HCT116 (cell line): ENCODE data around the gene AFP. TPM values are rescaled to one million over a fixed set of nuclear protein-coding genes. Genes with fewer than 3 reads are reported as not detected.

Source experiments
- ATAC-seq: fragments of 200-7000 bp; cut with Tn5 transposase; 2 replicates; pipeline ENCODE4 v1.9.1; 2020; ENCODE audit warnings: mild to moderate bottlenecking, moderate library complexity
- BruUV-seq: library from RNA; stranded (reverse); fragments of 400-500 nt; replicated peaks from 2 replicates; lab custom pipeline; 2021; lab: Mats Ljungman, UMichigan
- CTCF ChIA-PET: fragments of 300-600 bp; sonication (Branson Sonifier 250); formaldehyde crosslinking; loops from one replicate; lab custom pipeline; 2021; ENCODE audit warnings: antibody characterized with exemption; lab: Charles Lee
- POLR2A ChIA-PET: fragments of 300-600, 350-600 bp; sonication (Branson Sonifier 250); formaldehyde crosslinking; loops from one replicate; lab custom pipeline; 2021; ENCODE audit warnings: antibody characterized with exemption; lab: Charles Lee
- RAD21 ChIA-PET, 2 experiments: fragments of 300-600 bp; sonication (Branson Sonifier 250); formaldehyde crosslinking; loops; one replicate each; lab custom pipeline; 2023; ENCODE audit warnings: low total read pairs in 2 of 2; ENCODE audit not compliant: uncharacterized antibody in 2 of 2, unreplicated experiment in 2 of 2, low non-redundant PET in 1 of 2; lab: Charles Lee
- DNase-seq: peaks from one replicate; pipeline ENCODE4 v3.0.0-alpha.2; 2010; ENCODE audit warnings: low read depth, low spot score
- H2AFZ ChIP-seq: fragments of 200-600 bp; shearing (Covaris generic), sonication (generic); 2 replicates; pipeline ENCODE4 v1.6.1; 2017; ENCODE audit warnings: low read depth, mixed run types, mixed read lengths, antibody characterized with exemption, low read length; ENCODE audit not compliant: poor library complexity, severe bottlenecking
- H3K27ac ChIP-seq: 2 replicates; pipeline ENCODE4 v1.5.1; 2012; ENCODE audit warnings: low read depth, low read length
- H3K27me3 ChIP-seq: fragments of 200-600 bp; sonication (generic); 2 replicates; pipeline ENCODE4 v1.6.1; 2016; ENCODE audit warnings: mixed run types, low read length, mixed read lengths; ENCODE audit not compliant: insufficient read depth
- H3K36me3 ChIP-seq, 2 experiments: fragments of 200-500 bp in 1 of 2; fragments of 200-600 bp in 1 of 2; sonication (Bioruptor generic) in 1 of 2; sonication (generic) in 1 of 2; 2 replicates each; pipeline versions ENCODE4 v1.5.1 to v1.6.1; 2014 to 2016; ENCODE audit warnings: low read length in 2 of 2, inconsistent platforms in 1 of 2, mixed read lengths in 1 of 2, mixed run types in 1 of 2; ENCODE audit not compliant: insufficient read depth in 2 of 2, control insufficient read depth in 1 of 2
- H3K4me1 ChIP-seq, 2 experiments: fragments of 200-600 bp in 1 of 2; sonication (generic) in 1 of 2; 2 replicates each; pipeline versions ENCODE4 v1.5.1 to v1.6.1; 2012 to 2017; ENCODE audit warnings: low read length in 2 of 2, inconsistent platforms in 1 of 2, mild to moderate bottlenecking in 1 of 2, mixed read lengths in 1 of 2, mixed run types in 1 of 2, moderate library complexity in 1 of 2; ENCODE audit not compliant: insufficient read depth in 2 of 2, control insufficient read depth in 1 of 2
- H3K4me2 ChIP-seq: fragments of 200-600 bp; sonication (generic); 2 replicates; pipeline ENCODE4 v1.6.1; 2017; ENCODE audit warnings: mixed run types, low read length, mixed read lengths
- H3K4me3 ChIP-seq, 2 experiments: fragments of 200-600 bp in 1 of 2; sonication (generic) in 1 of 2; replicated peaks in 1 of 2; 2 replicates each; pipeline ENCODE4 v1.5.1; 2011 to 2016; ENCODE audit warnings: low read length in 2 of 2, control low read depth in 1 of 2, low read depth in 1 of 2, mild to moderate bottlenecking in 1 of 2, mixed read lengths in 1 of 2, mixed run types in 1 of 2
- H3K79me2 ChIP-seq: fragments of 200-600 bp; sonication (generic); 2 replicates; pipeline ENCODE4 v1.6.1; 2017; ENCODE audit warnings: mild to moderate bottlenecking, mixed run types, low read length, moderate library complexity, mixed read lengths; ENCODE audit not compliant: insufficient read depth
- H3K9ac ChIP-seq: fragments of 200-600 bp; sonication (generic); 2 replicates; pipeline ENCODE4 v1.6.1; 2016; ENCODE audit warnings: low read length, mixed read lengths
- H3K9me2 ChIP-seq: fragments of 200-600 bp; sonication (generic), shearing (Covaris generic); 2 replicates; pipeline ENCODE4 v1.6.1; 2017; ENCODE audit warnings: mixed run types, mild to moderate bottlenecking, moderate library complexity; ENCODE audit not compliant: insufficient read depth
- H3K9me3 ChIP-seq, 2 experiments: fragments of 200-500 bp in 1 of 2; fragments of 200-600 bp in 1 of 2; sonication (Bioruptor generic) in 1 of 2; sonication (generic) in 1 of 2; 2 replicates each; pipeline ENCODE4 v1.6.1; 2014 to 2017; ENCODE audit warnings: low read length in 2 of 2, mixed read lengths in 2 of 2, inconsistent platforms in 1 of 2, low read depth in 1 of 2, mild to moderate bottlenecking in 1 of 2, mixed run types in 1 of 2, moderate library complexity in 1 of 2; ENCODE audit not compliant: control insufficient read depth in 1 of 2, insufficient read depth in 1 of 2
- H4K20me1 ChIP-seq: fragments of 200-600 bp; sonication (generic), shearing (Covaris generic); 2 replicates; pipeline ENCODE4 v1.6.1; 2017; ENCODE audit warnings: mixed run types, mild to moderate bottlenecking, moderate library complexity; ENCODE audit not compliant: insufficient read depth
- CBX3 ChIP-seq: IDR thresholded peaks from 2 replicates; pipeline ENCODE4 v1.6.1; 2012; ENCODE audit warnings: low read depth
- CEBPB ChIP-seq: IDR thresholded peaks from 2 replicates; pipeline ENCODE4 v1.6.1; 2012; ENCODE audit warnings: low read depth
- POLR2AphosphoS5 ChIP-seq: IDR thresholded peaks from 2 replicates; pipeline ENCODE4 v1.6.1; 2011; ENCODE audit warnings: mild to moderate bottlenecking, low read depth, low read length, moderate library complexity
- YY1 ChIP-seq: IDR thresholded peaks from 2 replicates; pipeline ENCODE4 v1.6.1; 2011; ENCODE audit warnings: low read length, low read depth, moderate library complexity, mild to moderate bottlenecking; ENCODE audit not compliant: insufficient replicate concordance; ENCODE audit errors: extremely low read depth
- intact Hi-C: fragments of 100-400 bp; cut with micrococcal nuclease; formaldehyde crosslinking; loops from 2 replicates; pipeline ENCODE4 v1.10.0; 2022
- total RNA-seq: library from RNA; stranded (reverse); gene quantifications from one replicate; pipeline ENCODE4 v1.2.1, GENCODE V29; 2021; ENCODE audit not compliant: unreplicated experiment
- TF ChIP-seq, protein P1 (sequence below): IDR thresholded peaks from 2 replicates; pipeline ENCODE4 v1.6.1; 2012; ENCODE audit warnings: low read depth
- TF ChIP-seq, protein P2 (sequence below), 3 experiments: fragments of 200-600 bp in 1 of 3; sonication (generic) in 1 of 3; IDR thresholded peaks in 2 of 3; conservative IDR thresholded peaks in 1 of 3; 2 replicates each; pipeline ENCODE4 v1.5.1; 2012 to 2017; ENCODE audit warnings: low read depth in 2 of 3, low read length in 2 of 3, antibody characterized with exemption in 1 of 3, borderline replicate concordance in 1 of 3, control low read depth in 1 of 3, mild to moderate bottlenecking in 1 of 3, mixed read lengths in 1 of 3, mixed run types in 1 of 3, moderate library complexity in 1 of 3; ENCODE audit not compliant: insufficient read depth in 1 of 3

Gene AFP
- total RNA-seq, 1 experiment from 2014 or later: 1.6 TPM

DNA sequence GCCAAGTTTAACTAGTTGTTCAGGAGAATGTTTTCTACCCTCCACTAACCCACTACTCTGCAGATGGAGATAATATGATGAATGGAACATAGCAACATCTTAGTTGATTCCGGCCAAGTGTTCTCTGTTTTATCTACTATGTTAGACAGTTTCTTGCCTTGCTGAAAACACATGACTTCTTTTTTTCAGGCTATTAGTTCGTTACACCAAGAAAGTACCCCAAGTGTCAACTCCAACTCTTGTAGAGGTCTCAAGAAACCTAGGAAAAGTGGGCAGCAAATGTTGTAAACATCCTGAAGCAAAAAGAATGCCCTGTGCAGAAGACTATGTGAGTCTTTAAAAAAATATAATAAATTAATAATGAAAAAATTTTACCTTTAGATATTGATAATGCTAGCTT, 18.7 kb upstream of the AFP start:
- Histone ChIP-seq H3K4me2 (no peak overlapping the region), H3K4me3 (no peak overlapping the region), H3K9me3 (no peaks in the 10 kb centered on the region), H3K27me3 (no peaks in the 10 kb centered on the region), H3K9ac (no peak overlapping the region), H3K79me2 (no peaks in the 10 kb centered on the region), H2AFZ (no peak overlapping the region), H4K20me1 (no peaks in the 10 kb centered on the region), H3K27ac (no peak overlapping the region), H3K36me3 (no peaks in the 10 kb centered on the region), H3K9me2 (no peaks in the 10 kb centered on the region), H3K4me1 (no peaks in the 10 kb centered on the region)
- ChIA-PET POLR2A (no interaction called here), RAD21 (no interaction called here), CTCF (no interaction called here)
- no peak for TF ChIP-seq YY1
- TF ChIP-seq POLR2AphosphoS5: no peak
- TF ChIP-seq CEBPB: no peak
- no peak for TF ChIP-seq CBX3
- BruUV-seq: no TSS peak
- intact Hi-C loops: no loop called here
- ATAC-seq: no peak
- DNase-seq: no peak

DNA sequence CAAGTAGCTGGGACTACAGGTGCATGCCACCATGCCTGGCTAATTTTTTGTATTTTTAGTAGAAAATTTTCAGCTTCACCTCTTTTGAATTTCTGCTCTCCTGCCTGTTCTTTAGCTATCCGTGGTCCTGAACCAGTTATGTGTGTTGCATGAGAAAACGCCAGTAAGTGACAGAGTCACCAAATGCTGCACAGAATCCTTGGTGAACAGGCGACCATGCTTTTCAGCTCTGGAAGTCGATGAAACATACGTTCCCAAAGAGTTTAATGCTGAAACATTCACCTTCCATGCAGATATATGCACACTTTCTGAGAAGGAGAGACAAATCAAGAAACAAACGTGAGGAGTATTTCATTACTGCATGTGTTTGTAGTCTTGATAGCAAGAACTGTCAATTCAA, 18.0 kb upstream of the AFP start:
- H3K27ac ChIP-seq: no peak overlapping the region
- H3K79me2 ChIP-seq: no peaks in the 10 kb centered on the region
- no peak overlapping the region for H2AFZ ChIP-seq
- intact Hi-C loops: no loop called here
- no peaks in the 10 kb centered on the region for H3K36me3 ChIP-seq
- H3K4me1 ChIP-seq: no peaks in the 10 kb centered on the region
- H3K9ac ChIP-seq: no peak overlapping the region
- no peaks in the 10 kb centered on the region for H3K9me2 ChIP-seq
- TF ChIP-seq, protein P1, sequence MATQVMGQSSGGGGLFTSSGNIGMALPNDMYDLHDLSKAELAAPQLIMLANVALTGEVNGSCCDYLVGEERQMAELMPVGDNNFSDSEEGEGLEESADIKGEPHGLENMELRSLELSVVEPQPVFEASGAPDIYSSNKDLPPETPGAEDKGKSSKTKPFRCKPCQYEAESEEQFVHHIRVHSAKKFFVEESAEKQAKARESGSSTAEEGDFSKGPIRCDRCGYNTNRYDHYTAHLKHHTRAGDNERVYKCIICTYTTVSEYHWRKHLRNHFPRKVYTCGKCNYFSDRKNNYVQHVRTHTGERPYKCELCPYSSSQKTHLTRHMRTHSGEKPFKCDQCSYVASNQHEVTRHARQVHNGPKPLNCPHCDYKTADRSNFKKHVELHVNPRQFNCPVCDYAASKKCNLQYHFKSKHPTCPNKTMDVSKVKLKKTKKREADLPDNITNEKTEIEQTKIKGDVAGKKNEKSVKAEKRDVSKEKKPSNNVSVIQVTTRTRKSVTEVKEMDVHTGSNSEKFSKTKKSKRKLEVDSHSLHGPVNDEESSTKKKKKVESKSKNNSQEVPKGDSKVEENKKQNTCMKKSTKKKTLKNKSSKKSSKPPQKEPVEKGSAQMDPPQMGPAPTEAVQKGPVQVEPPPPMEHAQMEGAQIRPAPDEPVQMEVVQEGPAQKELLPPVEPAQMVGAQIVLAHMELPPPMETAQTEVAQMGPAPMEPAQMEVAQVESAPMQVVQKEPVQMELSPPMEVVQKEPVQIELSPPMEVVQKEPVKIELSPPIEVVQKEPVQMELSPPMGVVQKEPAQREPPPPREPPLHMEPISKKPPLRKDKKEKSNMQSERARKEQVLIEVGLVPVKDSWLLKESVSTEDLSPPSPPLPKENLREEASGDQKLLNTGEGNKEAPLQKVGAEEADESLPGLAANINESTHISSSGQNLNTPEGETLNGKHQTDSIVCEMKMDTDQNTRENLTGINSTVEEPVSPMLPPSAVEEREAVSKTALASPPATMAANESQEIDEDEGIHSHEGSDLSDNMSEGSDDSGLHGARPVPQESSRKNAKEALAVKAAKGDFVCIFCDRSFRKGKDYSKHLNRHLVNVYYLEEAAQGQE: peak; percentile 54
- TF ChIP-seq, protein P2, sequence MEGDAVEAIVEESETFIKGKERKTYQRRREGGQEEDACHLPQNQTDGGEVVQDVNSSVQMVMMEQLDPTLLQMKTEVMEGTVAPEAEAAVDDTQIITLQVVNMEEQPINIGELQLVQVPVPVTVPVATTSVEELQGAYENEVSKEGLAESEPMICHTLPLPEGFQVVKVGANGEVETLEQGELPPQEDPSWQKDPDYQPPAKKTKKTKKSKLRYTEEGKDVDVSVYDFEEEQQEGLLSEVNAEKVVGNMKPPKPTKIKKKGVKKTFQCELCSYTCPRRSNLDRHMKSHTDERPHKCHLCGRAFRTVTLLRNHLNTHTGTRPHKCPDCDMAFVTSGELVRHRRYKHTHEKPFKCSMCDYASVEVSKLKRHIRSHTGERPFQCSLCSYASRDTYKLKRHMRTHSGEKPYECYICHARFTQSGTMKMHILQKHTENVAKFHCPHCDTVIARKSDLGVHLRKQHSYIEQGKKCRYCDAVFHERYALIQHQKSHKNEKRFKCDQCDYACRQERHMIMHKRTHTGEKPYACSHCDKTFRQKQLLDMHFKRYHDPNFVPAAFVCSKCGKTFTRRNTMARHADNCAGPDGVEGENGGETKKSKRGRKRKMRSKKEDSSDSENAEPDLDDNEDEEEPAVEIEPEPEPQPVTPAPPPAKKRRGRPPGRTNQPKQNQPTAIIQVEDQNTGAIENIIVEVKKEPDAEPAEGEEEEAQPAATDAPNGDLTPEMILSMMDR (IDR thresholded peaks at IDR 0.05 in 2 of 3, conservative IDR thresholded peaks at IDR 0.05 in 1 of 3; ENCODE audit: borderline replicate concordance in 1 of 3, insufficient read depth in 1 of 3, low read depth in 2 of 3, low read length in 2 of 3): no peak
- DNase-seq (no peak), ATAC-seq (no peak)
- no peak overlapping the region for H3K4me2 ChIP-seq
- H3K9me3 ChIP-seq: no peaks in the 10 kb centered on the region
- POLR2A ChIA-PET: no interaction called here
- no peaks in the 10 kb centered on the region for H4K20me1 ChIP-seq
- no peak overlapping the region for H3K4me3 ChIP-seq
- CTCF ChIA-PET: no interaction called here
- no TSS peak for BruUV-seq
- no peaks in the 10 kb centered on the region for H3K27me3 ChIP-seq
- RAD21 ChIA-PET: no interaction called here
